GM12892 (cell line): ENCODE measurements around the gene RASGRP4.
"Not testable (repeated sequence)": the region's sequence is repeated elsewhere in the genome, so short reads cannot be mapped to it uniquely, and the experiment has no call there.

Experiments
- DNase-seq: peaks from one replicate; pipeline ENCODE4 v3.0.0; 2011; ENCODE audit not compliant: insufficient read length
- FAIRE-seq: peaks from 2 replicates; lab custom pipeline; 2011; peaks lifted over from hg19 to GRCh38; lab: Jason Lieb, UNC
- POLR2A ChIP-seq: IDR thresholded peaks from 2 replicates; pipeline ENCODE4 v1.6.1; 2011; ENCODE audit warnings: low read depth, low read length, control low read depth
- POLR2AphosphoS5 ChIP-seq: IDR thresholded peaks from 2 replicates; pipeline ENCODE4 v1.6.1; 2011; ENCODE audit warnings: low read depth, low read length, control low read depth
- TAF1 ChIP-seq: IDR thresholded peaks from 2 replicates; pipeline ENCODE4 v1.6.1; 2011; ENCODE audit warnings: low read depth, mild to moderate bottlenecking, control low read depth, low read length, borderline replicate concordance

RASGRP4 gene

GRCh38 chr19:38373907-38374331, 52.1 kb downstream of the RASGRP4 start:
- no peak for TF ChIP-seq POLR2A
- no peak for TF ChIP-seq TAF1
- TF ChIP-seq POLR2AphosphoS5: no peak
- no peak for DNase-seq
- FAIRE-seq: no peak

- DNase-seq (no peak), FAIRE-seq (no peak)
- no peak for TF ChIP-seq POLR2A
- TF ChIP-seq POLR2AphosphoS5: no peak
- TF ChIP-seq TAF1: no peak
These were observed 54.9 kb downstream of the RASGRP4 start for GRCh38 chr19:38371081-38371480.

- TF ChIP-seq POLR2AphosphoS5: no peak
- no peak for TF ChIP-seq TAF1
- no peak for TF ChIP-seq POLR2A
- FAIRE-seq: no peak
These were observed 55.7 kb downstream of the RASGRP4 start for GRCh38 chr19:38370299-38370698.

GRCh38 chr19:38369584-38369983, 56.4 kb downstream of the RASGRP4 start:
- TF ChIP-seq TAF1 (no peak), POLR2A (no peak), POLR2AphosphoS5 (no peak)
- DNase-seq: no peak
- FAIRE-seq: no peak

More at GRCh38 chr19:38370299-38370698, 55.7 kb downstream of the RASGRP4 start:
- DNase-seq: no peak

GRCh38 chr19:38367041-38367440, 59.0 kb downstream of the RASGRP4 start:
- no peak for DNase-seq
- no peak for TF ChIP-seq TAF1
- no peak for FAIRE-seq

- not testable (repeated sequence) for FAIRE-seq, DNase-seq
These were observed 62.9 kb downstream of the RASGRP4 start for GRCh38 chr19:38362946-38363688.

- DNase-seq (peak; percentile 63), FAIRE-seq (peak; percentile 5)
- TF ChIP-seq TAF1: no peak
- no peak for TF ChIP-seq POLR2A
- TF ChIP-seq POLR2AphosphoS5: no peak
These were observed 63.7 kb downstream of the RASGRP4 start for GRCh38 chr19:38362076-38362945.

GRCh38 chr19:38361633-38362075, 64.4 kb downstream of the RASGRP4 start:
- FAIRE-seq: peak; percentile 33
- TF ChIP-seq POLR2AphosphoS5 (no peak), POLR2A (no peak), TAF1 (no peak)
- peak; percentile 71 for DNase-seq

- DNase-seq (no peak), FAIRE-seq (no peak)
- TF ChIP-seq TAF1 (no peak), POLR2AphosphoS5 (no peak), POLR2A (no peak)
These were observed 65.0 kb downstream of the RASGRP4 start for GRCh38 chr19:38360839-38361631.

GRCh38 chr19:38360351-38360750, 65.7 kb downstream of the RASGRP4 start:
- TF ChIP-seq TAF1: no peak
- TF ChIP-seq POLR2AphosphoS5: no peak
- no peak for TF ChIP-seq POLR2A
- DNase-seq (no peak), FAIRE-seq (no peak)

- no peak for FAIRE-seq
- TF ChIP-seq TAF1 (no peak), POLR2AphosphoS5 (no peak), POLR2A (no peak)
- DNase-seq: no peak
These were observed 66.6 kb downstream of the RASGRP4 start for GRCh38 chr19:38359242-38360021.
